GM18867 (cell line): ENCODE measurements around the gene HNF4A.

Source experiments
- ATAC-seq: cut with Tn5 transposase; IDR thresholded peaks from one replicate; pipeline ENCODE4 v1.9.1; 2021; ENCODE audit warnings: mild to moderate bottlenecking, moderate library complexity; ENCODE audit not compliant: unreplicated experiment

Gene HNF4A

DNA sequence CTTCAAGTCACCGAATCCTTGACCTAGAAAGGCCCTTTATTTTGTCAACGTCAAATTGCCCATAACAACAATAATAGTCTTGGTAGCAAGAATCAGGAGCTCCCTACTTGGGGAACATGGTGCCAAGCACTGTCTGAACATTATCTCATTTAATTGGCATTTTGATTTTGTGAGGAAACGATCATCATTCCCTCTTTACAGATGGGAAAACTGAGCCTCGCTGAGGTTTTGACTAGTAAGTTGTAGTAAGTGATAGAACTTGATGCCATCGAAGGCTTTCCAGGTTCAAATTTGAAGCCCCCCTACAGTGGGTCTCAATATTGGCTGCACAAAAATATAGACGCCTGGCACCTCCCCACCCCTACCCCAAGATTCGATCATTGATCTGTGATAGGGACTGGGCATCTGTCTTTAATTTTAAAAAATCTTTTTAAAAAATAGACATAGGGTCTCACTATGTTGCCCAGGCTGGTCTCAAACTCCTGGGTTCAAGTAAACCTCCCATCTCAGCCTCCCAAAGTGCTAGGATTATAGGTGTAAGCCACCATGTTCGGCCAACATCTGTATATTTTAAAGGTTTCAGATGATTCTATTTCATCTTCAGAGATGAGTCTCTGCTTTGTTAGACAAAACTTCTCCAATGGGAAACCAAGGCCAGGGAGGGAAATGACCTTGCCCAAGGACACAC is 36.7 kb downstream of the HNF4A start:
- ATAC-seq = no peak

GRCh38 chr20:44392776-44393607 is 37.5 kb downstream of the HNF4A start:
- no peak for ATAC-seq

DNA sequence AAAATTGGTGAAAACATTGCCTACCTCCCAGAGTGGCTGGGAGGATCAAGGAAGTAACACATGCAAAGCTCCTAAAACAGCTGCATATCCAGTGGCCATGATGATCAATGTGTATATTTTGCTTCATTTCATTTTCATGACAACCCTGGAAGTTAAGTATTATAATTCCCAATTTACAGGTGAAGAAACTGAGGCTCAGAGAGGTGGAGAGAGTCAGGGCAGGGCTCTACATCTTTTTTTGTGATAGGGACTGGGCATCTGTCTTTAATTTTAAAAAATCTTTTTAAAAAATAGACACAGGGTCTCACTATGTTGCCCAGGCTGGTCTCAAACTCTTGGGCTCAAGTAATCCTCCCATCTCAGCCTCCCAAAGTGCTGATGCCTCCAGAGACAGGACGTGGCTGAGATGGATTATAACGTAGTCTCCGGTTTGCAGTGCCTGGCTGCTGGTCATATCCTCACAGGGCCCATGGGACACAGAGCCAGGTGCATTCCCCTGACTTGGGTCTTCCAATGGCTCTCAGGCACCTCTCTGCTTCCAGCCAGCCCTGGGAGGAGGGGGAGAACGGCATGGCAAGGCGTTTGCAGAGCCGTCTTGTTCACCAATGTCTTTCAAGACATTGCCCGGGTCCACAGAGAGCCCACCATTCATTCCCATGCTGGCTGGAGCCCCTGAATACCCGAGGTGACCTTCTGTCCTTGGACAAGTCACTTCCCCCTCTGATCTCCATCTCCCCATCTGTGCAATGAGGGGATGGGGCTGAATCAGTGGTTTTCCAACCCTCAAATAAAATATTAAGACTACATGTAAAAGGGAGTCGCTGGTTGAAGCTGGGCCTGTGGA is 38.3 kb downstream of the HNF4A start:
- no peak for ATAC-seq

DNA sequence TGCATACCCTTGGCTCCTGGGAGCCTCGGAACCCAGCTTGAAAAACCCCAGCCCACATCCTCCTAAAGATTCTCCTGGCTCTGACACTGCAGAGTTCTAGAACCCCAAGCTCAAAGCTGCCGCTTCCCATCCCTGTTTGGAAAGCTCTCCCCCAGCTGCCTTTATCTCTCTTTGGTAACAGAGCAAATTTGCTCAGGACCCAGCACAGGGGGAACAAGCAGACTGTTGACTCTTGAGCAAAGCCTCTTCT is 38.9 kb downstream of the HNF4A start:
- ATAC-seq = no peak

DNA sequence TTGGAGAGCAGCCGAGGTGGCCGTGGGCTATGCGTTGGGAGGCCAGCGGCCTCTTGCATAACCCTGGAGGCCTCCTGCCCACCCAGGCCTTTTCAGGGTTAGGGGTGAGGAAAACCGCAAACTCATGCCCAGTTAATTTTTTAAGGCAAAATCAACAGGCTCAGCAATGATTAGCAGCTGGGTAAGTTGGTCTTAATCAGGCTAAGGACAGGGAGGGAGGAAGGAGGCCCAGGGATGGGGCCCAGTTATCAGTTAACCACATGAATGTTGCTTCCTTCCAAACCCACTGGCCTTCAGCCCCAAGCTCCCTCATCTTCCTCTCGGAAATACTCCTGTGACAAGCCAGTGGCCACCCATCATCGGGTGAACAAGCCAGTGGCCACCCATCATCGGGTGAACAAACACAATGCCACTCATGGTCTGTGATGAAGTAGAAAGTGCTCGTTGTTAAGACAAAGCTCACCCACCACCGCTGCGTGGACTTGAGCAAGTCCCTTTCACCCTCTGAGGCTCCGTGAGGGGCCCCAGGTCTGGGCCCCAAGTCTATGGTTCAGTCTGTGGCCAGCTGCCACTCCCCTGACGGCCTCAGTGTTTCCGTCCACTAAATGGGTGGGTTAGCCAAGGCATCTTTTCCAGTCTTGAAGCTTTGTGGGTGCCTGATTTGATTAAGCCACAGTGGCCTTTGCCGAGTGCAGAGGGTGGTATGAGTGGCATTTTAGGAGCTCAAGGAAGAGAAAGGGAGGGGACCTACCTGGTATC is 39.4 kb downstream of the HNF4A start:
- ATAC-seq = no peak

DNA sequence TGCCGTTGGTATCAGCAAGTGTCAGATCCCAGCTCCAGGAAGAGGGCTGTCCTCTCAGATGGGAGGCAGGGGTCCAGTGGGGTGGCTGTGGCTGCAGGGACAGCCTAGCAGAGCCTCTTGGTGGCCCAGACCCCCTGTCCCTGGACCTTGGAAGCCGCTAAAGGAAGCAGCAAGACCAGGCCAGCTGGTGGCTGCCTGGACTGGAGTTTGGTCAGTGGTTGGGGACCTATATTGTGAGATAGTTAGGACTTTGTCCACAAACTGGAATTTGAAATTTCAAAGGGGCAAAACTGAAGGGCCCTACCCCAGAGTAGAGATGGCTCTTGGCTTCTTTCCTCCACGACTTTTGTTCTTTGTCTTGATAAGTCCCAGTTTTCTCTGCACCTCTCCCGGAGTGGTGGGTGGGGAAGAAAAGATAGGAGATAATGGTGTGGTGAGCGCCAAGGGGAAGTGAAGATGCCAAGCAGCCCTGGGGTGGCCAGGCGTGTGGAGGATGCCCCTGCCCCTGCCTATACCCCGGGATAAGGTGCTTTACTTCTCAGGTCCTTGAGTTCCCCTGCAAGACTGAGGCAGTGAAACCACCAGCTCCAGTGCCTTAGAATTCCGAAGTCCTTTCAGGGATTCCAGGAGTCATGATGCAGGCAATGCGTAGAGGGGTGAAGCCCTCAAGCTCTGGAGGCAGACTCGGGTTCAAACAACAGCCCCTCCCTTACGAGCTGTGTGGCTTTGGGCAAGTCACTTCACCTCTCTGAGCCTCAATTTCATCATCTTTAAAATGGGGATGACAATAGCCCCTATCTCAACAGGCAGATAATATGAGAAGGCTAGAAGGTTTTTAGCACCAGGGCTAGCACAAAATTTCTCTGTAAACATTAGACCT is 40.2 kb downstream of the HNF4A start:
- ATAC-seq = no peak

DNA sequence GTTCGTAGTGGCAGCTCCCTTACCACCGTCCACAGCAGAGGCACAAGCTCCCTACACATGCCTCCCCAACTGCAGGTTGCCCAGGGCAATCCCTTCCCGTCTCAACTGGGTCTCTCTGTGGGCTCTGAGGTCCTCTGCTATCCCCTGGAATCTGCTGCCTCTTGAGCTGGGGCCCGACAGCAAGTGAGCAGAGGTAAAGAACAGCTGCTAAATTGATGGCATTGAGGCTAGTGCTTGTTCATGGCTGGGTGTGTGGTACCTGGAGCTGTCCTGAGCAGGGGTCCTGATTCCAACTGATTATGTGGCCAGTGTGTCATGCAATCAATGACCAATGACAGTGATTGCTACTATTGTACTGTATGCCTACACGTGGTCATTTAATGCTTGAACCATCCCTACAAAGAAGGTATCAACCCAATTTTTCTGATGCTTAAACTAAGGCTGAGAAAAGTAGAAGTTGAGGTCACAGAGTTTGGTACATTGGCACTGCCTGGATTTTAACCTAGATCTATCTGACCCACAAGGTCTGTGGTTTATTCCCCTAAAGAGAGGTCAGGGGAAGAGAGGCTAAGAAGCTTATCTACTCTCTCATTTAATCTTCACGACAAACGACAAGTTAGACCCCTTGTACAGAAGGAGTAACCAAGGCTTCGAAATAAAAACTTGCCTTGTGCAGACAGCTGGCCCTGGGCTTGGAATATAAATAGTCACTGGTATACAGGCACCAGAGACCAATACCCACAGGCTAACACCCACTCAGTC is 41.1 kb downstream of the HNF4A start:
- ATAC-seq = no peak

GRCh38 chr20:44398335-44398734 is 42.8 kb downstream of the HNF4A start:
- ATAC-seq = no peak

DNA sequence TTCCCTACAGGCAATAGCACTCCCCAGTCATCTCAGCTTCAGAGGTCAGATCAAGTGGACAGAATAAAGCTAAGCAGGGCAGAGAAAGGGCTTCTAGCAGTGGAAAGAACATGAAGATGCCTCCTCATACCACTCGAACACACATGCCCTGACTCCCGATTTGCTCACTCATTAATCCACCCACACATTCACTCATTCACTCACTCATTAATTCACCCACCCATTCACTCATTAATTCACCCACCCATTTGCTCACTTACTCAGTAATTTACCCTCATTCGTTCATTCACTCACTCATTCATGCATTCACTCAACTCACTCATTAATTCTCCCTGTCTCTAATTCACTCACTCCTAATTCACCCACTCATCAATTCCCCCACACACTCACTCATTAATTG is 43.9 kb downstream of the HNF4A start:
- no peak for ATAC-seq

GRCh38 chr20:44400671-44400969 is 45.1 kb downstream of the HNF4A start:
- no peak for ATAC-seq

DNA sequence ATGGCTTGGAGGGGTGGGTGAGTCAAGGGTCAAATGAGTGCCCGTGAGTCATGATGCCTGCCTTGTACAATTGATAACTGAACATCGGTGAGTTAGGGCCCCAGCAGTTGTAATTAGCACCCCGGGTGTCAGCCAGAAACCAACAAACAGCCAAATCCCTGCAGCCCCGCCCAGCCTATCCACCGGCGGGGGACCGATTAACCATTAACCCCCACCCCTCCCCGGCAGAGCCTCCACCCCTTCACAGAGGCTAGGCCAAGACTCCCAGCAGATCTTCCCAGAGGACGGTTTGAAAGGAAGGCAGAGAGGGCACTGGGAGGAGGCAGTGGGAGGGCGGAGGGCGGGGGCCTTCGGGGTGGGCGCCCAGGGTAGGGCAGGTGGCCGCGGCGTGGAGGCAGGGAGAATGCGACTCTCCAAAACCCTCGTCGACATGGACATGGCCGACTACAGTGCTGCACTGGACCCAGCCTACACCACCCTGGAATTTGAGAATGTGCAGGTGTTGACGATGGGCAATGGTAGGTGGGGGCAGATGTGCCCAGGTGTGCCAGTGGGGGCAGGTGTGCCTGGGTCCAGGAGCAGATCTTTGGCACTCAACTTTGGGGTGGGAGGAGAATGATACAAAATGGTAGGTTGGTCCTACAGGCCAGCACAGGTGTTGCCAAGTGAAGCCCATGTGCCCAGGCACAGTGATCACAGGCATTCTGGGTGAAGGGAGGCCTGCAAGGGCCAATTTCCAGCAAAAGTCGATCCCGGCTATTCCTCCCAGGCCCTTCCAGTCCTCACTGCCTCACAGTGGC is 45.7 kb downstream of the HNF4A start:
- no peak for ATAC-seq

DNA sequence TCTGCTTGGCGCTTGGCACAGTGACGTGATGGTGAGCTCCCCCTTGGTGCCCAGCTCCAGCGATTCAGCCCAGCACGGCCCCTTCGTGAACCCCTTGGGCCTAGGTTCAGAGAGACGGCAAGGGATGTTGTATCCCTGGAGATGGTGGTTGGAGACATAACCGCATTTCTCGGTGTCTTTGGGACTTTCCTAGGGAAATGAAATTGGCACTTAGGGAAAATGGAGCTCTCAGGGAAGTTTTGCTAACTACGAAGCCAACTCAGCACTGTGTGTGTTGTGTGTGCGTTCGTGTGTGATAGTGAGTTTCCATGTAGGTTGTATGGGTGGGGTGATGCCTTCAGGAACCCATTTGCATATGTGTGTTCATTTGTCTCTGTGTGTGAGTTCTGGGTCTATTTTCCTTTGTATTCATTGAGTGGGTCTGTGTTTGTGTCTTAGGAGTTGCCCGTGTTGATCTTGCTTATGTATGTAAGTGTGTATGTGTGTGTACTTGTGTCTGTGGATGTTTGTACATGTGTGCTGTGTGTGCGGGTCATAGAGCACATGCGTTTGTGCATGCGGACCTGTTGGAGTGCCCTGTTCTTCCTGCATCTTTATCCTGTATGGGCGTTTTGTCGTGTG is 46.4 kb downstream of the HNF4A start:
- ATAC-seq = no peak

DNA sequence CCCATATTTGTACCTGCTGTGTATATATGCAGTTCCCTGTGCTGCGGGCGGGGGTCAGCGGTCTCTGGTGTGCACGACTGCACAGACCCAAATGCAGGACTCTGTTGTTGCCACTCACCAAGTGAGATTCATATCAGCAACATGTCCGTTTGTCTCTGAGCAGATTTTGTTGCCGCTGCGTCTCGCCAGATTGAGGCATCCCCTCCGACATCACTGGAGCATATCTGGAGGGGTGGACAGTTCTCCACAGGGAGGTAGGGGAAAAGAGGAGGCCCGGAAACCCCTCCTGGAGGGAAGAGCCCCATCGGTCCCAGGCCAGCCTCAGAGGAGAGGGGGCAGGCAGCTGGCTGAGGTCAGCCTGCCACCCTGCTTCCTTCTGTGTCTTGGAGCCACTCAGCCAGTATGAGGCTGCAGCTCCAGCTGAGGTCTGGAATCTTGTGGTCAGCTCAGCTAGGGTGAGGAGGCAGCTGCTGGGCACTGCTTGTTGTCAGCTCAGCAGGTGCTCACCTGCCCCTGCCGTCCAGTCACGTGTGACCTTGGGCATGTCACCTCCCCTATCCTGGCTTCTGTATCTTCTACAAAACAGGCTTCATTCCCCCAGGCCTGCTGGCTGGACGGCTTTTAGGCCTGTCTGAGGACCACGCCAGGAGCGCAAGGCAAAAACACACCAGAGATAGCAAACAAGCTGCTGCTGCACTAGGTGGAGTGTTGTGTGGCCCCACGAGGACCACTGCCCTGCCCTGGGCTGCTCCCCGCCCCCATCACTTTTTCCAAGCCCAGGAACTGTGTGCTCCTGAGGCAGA is 47.1 kb downstream of the HNF4A start:
- ATAC-seq = no peak

GRCh38 chr20:44403194-44404112 is 48.0 kb downstream of the HNF4A start:
- no peak for ATAC-seq

DNA sequence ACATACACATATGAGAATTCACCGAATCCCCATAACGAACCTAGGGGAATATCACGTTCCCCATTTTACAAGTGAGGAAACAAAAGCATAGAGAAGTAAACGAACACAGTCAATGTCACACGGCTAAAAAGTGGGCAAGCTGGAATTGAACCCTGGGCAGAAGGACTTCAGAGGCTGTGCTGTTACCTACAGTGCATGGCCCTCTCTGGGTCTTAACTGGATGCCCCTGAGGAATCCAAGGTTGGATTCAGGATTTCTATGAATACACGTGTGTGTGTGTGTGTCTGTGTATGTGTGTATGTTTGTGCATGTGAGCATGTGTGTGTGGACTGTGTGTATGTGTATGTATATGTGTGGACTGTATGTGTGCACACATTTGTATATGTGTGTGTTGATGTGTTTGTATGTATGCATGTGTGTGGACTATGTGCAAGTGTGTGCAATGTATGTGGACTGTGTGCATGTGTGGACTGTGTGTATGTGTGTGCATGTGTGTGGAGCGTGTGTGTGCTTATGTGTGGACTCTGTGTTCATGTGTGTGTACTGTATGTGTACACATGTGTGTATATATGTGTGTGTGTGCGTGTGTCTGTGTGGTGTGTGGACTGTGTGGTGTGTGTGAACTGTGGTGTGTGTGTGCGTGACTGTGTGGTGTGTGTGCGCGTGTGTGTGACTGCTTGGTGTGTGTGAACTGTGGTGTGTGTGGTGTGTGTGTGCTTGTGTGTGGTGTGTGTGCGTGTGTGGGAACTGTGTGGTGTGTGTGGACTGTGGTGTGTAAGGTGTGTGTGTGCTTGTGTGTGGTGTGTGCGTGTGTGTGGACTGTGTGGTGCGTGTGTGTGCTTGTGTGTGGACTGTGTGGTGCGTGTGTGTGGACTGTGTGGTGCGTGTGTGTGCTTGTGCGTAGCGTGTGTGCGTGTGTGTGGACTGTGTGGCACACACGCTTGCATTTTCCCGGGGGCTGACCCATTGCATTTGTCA is 49.0 kb downstream of the HNF4A start:
- ATAC-seq = no peak
